Glomerular visceral epithelial cell (primary cell): ENCODE results near the gene RNF115.
A peak's percentile ranks its signal among the peaks of the same experiment; 100 is the strongest.
"Not testable (repeated sequence)": the region's sequence is repeated elsewhere in the genome, so short reads cannot be mapped to it uniquely, and the experiment has no call there.

Experiments
- DNase-seq: peaks from one replicate; pipeline ENCODE4 v3.0.0-alpha.2; 2016; ENCODE audit errors: extremely low spot score

The RNF115 gene

GRCh38 chr1:145730467-145730866 is 93.4 kb downstream of the RNF115 start:
- no peak for DNase-seq

GRCh38 chr1:145729666-145730436 is 94.0 kb downstream of the RNF115 start:
- no peak for DNase-seq

- DNase-seq, result no peak
These were observed 94.7 kb downstream of the RNF115 start for GRCh38 chr1:145729196-145729595.

- DNase-seq, result not testable (repeated sequence)
These were observed 97.7 kb downstream of the RNF115 start for GRCh38 chr1:145726193-145726592.

GRCh38 chr1:145720878-145721671 is 102.8 kb downstream of the RNF115 start:
- peak; percentile 75 for DNase-seq

GRCh38 chr1:145720556-145720877 is 103.4 kb downstream of the RNF115 start:
- peak; percentile 80 for DNase-seq

- no peak for DNase-seq
These were observed 104.4 kb downstream of the RNF115 start, which contains the start of gene CD160 for GRCh38 chr1:145719230-145720079. Gene CD160 (plus strand): TSS chr1:145719499. CDS start chr1:145728328, 8,829 bp downstream.

GRCh38 chr1:145718465-145718864 is 105.4 kb downstream of the RNF115 start:
- DNase-seq, result not testable (repeated sequence)

GRCh38 chr1:145717833-145718232 is 106.1 kb downstream of the RNF115 start:
- no peak for DNase-seq

- DNase-seq, result no peak
These were observed 107.1 kb downstream of the RNF115 start for GRCh38 chr1:145716641-145717345.

- no peak for DNase-seq
These were observed 109.3 kb downstream of the RNF115 start for GRCh38 chr1:145714524-145715111.

- peak; percentile 86 for DNase-seq
These were observed 112.7 kb downstream of the RNF115 start for GRCh38 chr1:145711213-145711651.

- DNase-seq, result no peak
These were observed 113.4 kb downstream of the RNF115 start for GRCh38 chr1:145710291-145711027.

- DNase-seq, result peak; percentile 81
These were observed 115.8 kb downstream of the RNF115 start for GRCh38 chr1:145708063-145708462.

- DNase-seq, result peak; percentile 52
These were observed 116.6 kb downstream of the RNF115 start, which contains the start of gene PDZK1 for GRCh38 chr1:145707183-145707867. Gene PDZK1 (minus strand): TSS chr1:145707368. CDS start chr1:145688021, 19,347 bp downstream.

- peak; percentile 58 for DNase-seq
These were observed 117.7 kb downstream of the RNF115 start for GRCh38 chr1:145706086-145706664.

GRCh38 chr1:145705622-145706021 is 118.3 kb downstream of the RNF115 start:
- no peak for DNase-seq

GRCh38 chr1:145702826-145703225 is 121.1 kb downstream of the RNF115 start:
- no peak for DNase-seq

- DNase-seq, result no peak
These were observed 121.8 kb downstream of the RNF115 start for GRCh38 chr1:145702052-145702451.
